GM19468 (cell line): ENCODE results near the gene WDR49.

Experiments
- ATAC-seq: cut with Tn5 transposase; IDR thresholded peaks from one replicate; pipeline ENCODE4 v1.9.1; 2021; ENCODE audit warnings: mild to moderate bottlenecking, moderate library complexity, moderate number of reproducible peaks; ENCODE audit not compliant: unreplicated experiment; ENCODE audit errors: extremely low read depth

The WDR49 gene

GRCh38 chr3:167497903-167498302, 155.8 kb downstream of the WDR49 start:
- no peak for ATAC-seq

- no peak for ATAC-seq
Measured at GRCh38 chr3:167493244-167493643, 160.5 kb downstream of the WDR49 start.

GRCh38 chr3:167491621-167492020, 162.1 kb downstream of the WDR49 start:
- no peak for ATAC-seq

GRCh38 chr3:167489571-167489970, 164.2 kb downstream of the WDR49 start:
- no peak for ATAC-seq

- ATAC-seq = no peak
Measured at GRCh38 chr3:167487556-167487955, 166.2 kb downstream of the WDR49 start.

- no peak for ATAC-seq
Measured at GRCh38 chr3:167484551-167484950, 169.2 kb downstream of the WDR49 start.

- ATAC-seq = no peak
Measured at GRCh38 chr3:167483708-167484475, 169.8 kb downstream of the WDR49 start.

- ATAC-seq = no peak
Measured at GRCh38 chr3:167481164-167481563, 172.6 kb downstream of the WDR49 start.

GRCh38 chr3:167480748-167481147, 173.0 kb downstream of the WDR49 start:
- ATAC-seq = no peak

- ATAC-seq = no peak
Measured at GRCh38 chr3:167473863-167474262, 179.9 kb downstream of the WDR49 start, which contains the start of gene SERPINI2. Gene SERPINI2 (minus strand): TSS chr3:167474042. CDS start chr3:167471834, 2,208 bp downstream.

GRCh38 chr3:167469381-167469780, 184.4 kb downstream of the WDR49 start:
- no peak for ATAC-seq

GRCh38 chr3:167467848-167468611, 185.7 kb downstream of the WDR49 start:
- ATAC-seq = no peak

- no peak for ATAC-seq
Measured at GRCh38 chr3:167466966-167467365, 186.8 kb downstream of the WDR49 start.

- no peak for ATAC-seq
Measured at GRCh38 chr3:167456157-167456799, 197.5 kb downstream of the WDR49 start.

GRCh38 chr3:167453815-167454214, 199.9 kb downstream of the WDR49 start:
- ATAC-seq = no peak

GRCh38 chr3:167451282-167451681, 202.5 kb downstream of the WDR49 start:
- no peak for ATAC-seq

- no peak for ATAC-seq
Measured at GRCh38 chr3:167450675-167451074, 203.1 kb downstream of the WDR49 start.

GRCh38 chr3:167450195-167450594, 203.5 kb downstream of the WDR49 start:
- ATAC-seq = no peak

- ATAC-seq = no peak
Measured at GRCh38 chr3:167445491-167445890, 208.3 kb downstream of the WDR49 start.

GRCh38 chr3:167441256-167441655, 212.5 kb downstream of the WDR49 start:
- no peak for ATAC-seq
